Measurements from ENCODE around the gene CENATAC.
"Not testable (repeated sequence)": the region's sequence is repeated elsewhere in the genome, so short reads cannot be mapped to it uniquely, and the experiment has no call there.

Gene CENATAC

DNA sequence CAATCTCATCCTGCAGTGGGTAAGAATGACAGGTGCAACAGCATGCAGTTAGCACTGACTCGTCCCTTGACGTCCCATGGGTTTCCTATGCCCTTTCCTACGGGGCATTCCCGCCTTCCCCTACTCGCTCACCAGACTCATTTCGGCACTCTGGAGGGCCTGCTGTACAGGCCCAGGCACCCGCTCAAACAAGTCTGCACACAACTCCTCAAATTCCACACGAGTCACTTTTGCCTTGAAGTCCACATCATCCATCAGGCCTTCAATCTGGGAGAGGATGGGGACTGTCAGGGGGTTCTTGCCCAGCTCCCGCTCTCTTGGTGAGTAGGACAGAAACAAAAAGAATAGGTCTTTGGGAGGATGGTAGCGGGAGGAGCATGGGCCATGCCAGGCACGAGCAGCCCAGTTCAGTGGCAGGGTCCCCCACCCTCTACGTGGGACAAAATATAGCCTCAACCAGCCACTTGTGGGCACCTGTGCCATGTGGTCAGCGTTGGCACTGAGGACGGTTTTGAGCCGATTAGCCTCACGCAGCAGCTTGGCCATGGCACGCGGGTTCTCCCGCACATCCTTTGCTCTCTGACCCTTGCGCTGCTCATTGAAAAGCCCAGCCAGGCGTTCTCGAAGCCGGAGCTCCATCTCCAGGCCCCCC, 54.4 kb downstream of the CENATAC start:
- no peak for DNase-seq (ENCODE audit: low read depth)
- H3K4me3 ChIP-seq (ENCODE audit: low read depth, low read length), result no peak overlapping the region
- TF ChIP-seq, protein P1, sequence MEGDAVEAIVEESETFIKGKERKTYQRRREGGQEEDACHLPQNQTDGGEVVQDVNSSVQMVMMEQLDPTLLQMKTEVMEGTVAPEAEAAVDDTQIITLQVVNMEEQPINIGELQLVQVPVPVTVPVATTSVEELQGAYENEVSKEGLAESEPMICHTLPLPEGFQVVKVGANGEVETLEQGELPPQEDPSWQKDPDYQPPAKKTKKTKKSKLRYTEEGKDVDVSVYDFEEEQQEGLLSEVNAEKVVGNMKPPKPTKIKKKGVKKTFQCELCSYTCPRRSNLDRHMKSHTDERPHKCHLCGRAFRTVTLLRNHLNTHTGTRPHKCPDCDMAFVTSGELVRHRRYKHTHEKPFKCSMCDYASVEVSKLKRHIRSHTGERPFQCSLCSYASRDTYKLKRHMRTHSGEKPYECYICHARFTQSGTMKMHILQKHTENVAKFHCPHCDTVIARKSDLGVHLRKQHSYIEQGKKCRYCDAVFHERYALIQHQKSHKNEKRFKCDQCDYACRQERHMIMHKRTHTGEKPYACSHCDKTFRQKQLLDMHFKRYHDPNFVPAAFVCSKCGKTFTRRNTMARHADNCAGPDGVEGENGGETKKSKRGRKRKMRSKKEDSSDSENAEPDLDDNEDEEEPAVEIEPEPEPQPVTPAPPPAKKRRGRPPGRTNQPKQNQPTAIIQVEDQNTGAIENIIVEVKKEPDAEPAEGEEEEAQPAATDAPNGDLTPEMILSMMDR (IDR thresholded peaks at IDR 0.05; ENCODE audit: low read depth, low read length, missing control alignments), result no peak

DNA sequence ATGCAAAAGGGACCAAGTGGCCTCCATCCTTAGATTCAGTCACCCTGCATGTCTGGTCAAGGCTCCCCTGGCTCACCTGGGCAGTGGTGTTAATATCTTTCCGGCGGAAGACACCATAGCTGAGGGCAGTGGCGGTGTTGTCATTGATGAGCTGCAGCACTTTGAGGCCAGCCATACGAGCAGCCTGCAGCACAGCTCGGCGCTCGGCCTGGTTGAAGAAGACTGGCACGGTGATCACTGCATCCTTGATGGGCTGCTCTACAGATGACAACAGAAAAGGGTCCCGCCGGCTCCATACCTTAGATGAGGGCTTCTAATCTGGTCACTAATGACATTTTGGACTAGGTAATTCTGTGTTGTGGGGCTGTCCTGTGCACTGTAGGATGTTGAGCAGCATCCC, 56.5 kb downstream of the CENATAC start:
- DNase-seq (ENCODE audit: low read depth), result no peak
- TF ChIP-seq, protein P1 (IDR thresholded peaks at IDR 0.05; ENCODE audit: low read depth, low read length, missing control alignments), result no peak
- no peak overlapping the region for H3K4me3 ChIP-seq (ENCODE audit: low read depth, low read length)

DNA sequence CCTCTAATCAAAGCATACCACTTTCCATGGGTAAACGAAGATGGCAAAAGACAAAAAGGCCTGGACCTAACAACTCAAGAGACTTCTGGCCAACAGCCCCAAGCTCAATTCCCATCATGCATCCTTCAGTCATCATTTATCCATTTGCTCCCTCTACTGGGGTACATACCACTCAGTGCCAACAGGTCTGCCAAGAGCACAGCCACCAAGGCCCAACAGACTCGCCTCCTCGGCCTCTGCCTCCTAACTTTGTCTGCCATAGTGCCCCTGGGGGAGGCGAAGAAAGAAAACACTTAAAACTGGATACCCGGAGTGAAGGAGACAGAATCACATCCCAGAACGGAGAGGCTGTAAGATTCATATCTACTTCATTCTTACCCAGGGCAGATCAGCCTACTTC, 58.0 kb downstream of the CENATAC start:
- H3K4me3 ChIP-seq (ENCODE audit: low read depth, low read length), result peak overlapping the region; percentile 68
- TF ChIP-seq, protein P1 (IDR thresholded peaks at IDR 0.05; ENCODE audit: low read depth, low read length, missing control alignments), result no peak
- DNase-seq (ENCODE audit: low read depth), result no peak

DNA sequence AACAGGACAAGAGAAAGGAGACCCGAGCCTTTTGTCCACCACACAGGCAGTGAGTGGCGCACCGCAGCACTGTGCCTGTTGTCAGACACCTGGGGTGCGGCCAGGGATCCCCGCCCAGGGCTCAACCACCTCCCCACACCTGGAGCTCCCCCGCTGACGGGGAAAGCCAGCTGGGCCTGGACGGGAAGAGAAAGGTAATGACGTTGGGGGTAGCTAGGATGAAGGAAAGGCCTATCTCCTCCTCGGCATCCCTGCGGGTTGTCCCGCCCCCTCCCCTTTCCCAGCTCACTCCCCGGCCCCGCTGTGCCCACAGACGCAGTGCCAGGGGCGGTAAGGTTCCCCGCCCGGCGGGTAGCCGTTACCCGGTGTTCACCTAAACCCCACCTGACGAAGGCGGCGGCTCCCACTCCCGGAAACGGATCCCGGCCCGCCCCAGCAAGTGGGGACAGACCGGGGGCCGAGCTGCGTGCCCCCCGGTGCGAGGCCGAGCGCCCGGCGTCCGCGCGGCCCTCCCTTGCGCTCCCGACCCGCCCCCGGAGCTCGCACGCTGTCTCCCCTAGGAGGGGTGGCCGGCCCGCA, 58.6 kb downstream of the CENATAC start:
- DNase-seq (ENCODE audit: low read depth), result no peak
- H3K4me3 ChIP-seq (ENCODE audit: low read depth, low read length), result peak overlapping the region; percentile 68
- TF ChIP-seq, protein P1 (IDR thresholded peaks at IDR 0.05; ENCODE audit: low read depth, low read length, missing control alignments), result no peak

DNA sequence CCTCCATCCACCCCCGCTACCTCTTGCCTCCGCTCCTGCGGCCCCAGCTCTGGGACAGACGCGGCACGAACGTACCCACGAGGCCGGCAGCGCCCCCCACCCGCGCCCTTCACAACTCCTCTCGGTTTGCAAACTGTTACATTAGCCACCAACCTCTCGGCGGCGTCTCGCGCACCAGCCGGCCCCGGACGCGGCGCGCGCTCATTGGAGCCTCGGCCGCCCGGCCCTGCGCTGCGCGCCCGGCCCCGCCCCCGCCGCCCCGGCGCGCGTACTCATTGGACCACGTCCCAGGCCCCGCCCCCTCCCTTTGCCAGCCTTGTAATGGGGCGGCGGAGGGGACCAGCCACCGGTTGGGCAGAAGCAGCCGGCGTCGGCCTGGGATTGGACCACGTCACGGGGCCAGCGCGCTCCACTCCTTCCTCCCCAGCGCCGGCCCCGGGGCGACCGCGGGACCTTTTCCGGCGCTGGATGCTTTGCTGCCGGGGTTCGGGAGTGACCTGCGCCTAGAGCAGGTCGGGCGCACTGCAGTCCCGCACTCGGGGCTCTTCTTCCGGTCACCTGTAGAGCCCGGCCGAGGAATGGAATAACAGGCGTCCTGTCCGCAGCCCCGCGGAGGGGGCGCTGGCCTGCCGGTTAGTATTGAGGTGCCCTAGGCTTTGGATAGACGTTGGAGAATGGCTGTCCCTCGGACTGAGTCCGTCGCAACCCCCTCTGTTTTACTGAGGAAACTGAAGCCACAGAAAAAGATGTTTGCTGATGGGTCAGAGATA, 59.2 kb downstream of the CENATAC start, which contains the start of gene HYOU1:
Gene HYOU1, minus strand, starts transcription at position 206 of the 770 bp plus-strand sequence. CDS start 1,045 bp downstream, outside the sequence.
- TF ChIP-seq, protein P1 (IDR thresholded peaks at IDR 0.05; ENCODE audit: low read depth, low read length, missing control alignments), result peak; percentile 13
- peak; percentile 86 for DNase-seq (ENCODE audit: low read depth)
- H3K4me3 ChIP-seq (ENCODE audit: low read depth, low read length), result peak within 1 kb of the TSS; percentile 87

DNA sequence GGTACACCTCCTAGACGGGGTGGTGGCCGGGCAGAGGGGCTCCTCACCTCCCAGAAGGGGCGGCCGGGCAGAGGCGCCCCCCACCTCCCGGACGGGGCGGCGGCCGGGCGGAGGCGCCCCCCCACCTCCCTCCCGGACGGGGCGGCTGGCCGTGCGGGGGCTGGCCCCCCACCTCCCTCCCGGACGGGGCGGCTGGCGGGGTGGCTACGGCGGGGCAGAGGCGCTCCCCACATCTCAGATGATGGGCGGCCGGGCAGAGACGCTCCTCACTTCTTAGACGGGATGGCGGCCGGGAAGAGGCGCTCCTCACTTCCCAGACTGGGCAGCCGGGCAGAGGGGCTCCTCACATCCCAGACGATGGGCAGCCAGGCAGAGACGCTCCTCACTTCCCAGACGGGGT, 61.2 kb downstream of the CENATAC start:
- not testable (repeated sequence) for H3K4me3 ChIP-seq (ENCODE audit: low read depth, low read length); DNase-seq (ENCODE audit: low read depth)

DNA sequence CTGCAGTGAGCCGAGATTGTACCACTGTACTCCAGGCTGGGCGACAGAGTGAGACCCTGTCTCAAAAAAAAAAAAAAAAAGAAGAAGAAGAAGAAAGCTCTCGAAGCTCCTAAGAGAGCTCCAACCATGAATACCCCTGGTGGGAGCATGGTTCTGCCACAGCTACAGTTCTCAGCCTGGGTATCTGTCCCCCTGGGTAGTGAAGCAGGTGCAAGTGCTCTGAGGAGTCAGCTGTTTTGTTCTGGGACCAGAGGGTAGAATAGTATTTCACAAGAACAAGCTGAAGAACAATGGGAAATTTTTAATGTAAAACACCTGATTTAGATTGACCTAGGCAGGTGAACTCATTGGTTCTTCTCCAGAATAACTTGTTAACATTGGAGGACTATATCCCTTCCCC, 63.3 kb downstream of the CENATAC start:
- TF ChIP-seq, protein P1 (IDR thresholded peaks at IDR 0.05; ENCODE audit: low read depth, low read length, missing control alignments), result no peak
- H3K4me3 ChIP-seq (ENCODE audit: low read depth, low read length), result no peak overlapping the region

More for the DNA sequence above, 63.3 kb downstream of the CENATAC start:
- no peak for DNase-seq (ENCODE audit: low read depth)
